Astrocyte of the cerebellum (primary cell): ENCODE data around the gene CTSC.

Source experiments
- DNase-seq: peaks from one replicate; pipeline ENCODE4 v3.0.0-alpha.2; 2011; ENCODE audit warnings: low read depth
- H3K4me3 ChIP-seq: 2 replicates; pipeline ENCODE4 v1.5.1; 2011; ENCODE audit warnings: mild to moderate bottlenecking, low read depth, low read length, moderate library complexity
- CTCF ChIP-seq: IDR thresholded peaks from 2 replicates; pipeline ENCODE4 v1.5.1; 2012; ENCODE audit warnings: low read length, low read depth, moderate library complexity, mild to moderate bottlenecking; ENCODE audit errors: missing control alignments
- in situ Hi-C: cut with HindIII; loops from 2 replicates; pipeline ENCODE4 v1.10.0; 2017; ENCODE audit warnings: low sequenced_read_pairs

Gene CTSC

GRCh38 chr11:88332851-88333250 lies 4.7 kb downstream of the CTSC start:
- in situ Hi-C loops: no loop called here
- TF ChIP-seq CTCF: no peak

DNA sequence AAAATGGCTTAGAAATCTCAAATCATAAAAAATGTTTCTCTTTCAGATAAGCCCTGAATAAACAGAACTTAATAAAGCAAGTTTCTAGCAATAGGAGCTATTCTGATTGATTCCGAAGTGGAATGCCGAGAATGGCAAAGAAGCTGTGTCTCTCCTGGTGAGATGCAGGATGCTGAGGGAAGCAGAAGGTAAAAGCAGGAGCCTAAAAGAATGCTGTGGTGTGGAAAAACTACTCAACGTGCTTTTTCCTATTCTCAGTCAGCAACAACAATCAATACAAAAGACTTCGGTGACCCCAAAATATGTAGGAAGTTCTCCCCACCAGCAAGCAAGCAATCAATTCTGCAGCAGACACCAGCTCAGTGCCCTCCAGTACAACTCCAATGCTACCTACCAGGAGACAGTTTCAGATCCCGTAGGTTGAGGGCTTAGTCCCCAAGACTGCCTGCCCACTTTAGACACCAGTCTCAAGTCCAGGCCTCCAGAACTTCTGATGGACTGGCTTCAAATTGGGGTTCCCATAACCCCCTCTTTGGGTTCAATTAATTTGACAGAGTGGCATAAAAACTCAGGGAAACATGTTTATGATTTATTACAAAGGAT lies 6.6 kb downstream of the CTSC start:
- in situ Hi-C loops: no loop called here
- no peak for TF ChIP-seq CTCF
- DNase-seq: no peak
- no peak overlapping the region for H3K4me3 ChIP-seq

More at GRCh38 chr11:88332851-88333250, 4.7 kb downstream of the CTSC start:
- no peak overlapping the region for H3K4me3 ChIP-seq
- DNase-seq: no peak

- in situ Hi-C loops: no loop called here
- H3K4me3 ChIP-seq: no peak overlapping the region
- no peak for DNase-seq
- no peak for TF ChIP-seq CTCF
These were observed 7.8 kb downstream of the CTSC start for GRCh38 chr11:88329563-88330250.

DNA sequence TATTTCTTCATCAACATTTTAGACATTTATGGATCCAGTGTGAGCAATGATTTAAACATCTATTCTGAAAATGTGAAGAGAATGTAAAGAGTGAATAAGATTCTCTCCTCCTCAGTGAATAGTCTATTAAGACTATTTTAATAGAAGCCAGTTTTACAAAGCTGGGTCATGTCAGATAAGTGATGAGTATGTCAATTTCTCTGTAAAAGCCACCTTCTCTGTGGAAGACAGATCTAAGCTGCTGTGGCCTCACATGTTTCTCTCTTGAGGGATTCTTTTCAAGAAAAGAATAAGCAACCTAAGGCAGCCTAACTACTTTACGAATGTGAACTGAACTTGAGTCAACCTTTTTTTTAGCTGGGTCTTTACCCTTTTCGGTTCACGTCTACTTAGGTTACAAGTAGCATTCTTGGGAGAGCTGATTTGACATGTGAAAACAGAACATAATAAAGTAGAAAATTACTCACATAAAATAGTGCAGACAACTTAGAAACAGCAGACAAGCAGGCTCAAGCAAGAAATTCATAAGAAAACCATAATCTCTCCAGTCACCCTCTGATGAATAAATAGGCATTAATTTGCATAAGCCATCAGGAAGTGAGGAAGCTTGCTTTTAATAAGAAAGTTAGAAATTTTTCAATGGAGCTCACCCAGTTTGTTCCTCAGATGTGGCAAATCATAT lies 9.9 kb downstream of the CTSC start:
- no peak for TF ChIP-seq CTCF
- in situ Hi-C loops: no loop called here
- H3K4me3 ChIP-seq: no peak overlapping the region
- DNase-seq: no peak

GRCh38 chr11:88327061-88327460 lies 10.5 kb downstream of the CTSC start:
- no peak overlapping the region for H3K4me3 ChIP-seq
- no peak for DNase-seq
- in situ Hi-C loops: no loop called here
- TF ChIP-seq CTCF: no peak

DNA sequence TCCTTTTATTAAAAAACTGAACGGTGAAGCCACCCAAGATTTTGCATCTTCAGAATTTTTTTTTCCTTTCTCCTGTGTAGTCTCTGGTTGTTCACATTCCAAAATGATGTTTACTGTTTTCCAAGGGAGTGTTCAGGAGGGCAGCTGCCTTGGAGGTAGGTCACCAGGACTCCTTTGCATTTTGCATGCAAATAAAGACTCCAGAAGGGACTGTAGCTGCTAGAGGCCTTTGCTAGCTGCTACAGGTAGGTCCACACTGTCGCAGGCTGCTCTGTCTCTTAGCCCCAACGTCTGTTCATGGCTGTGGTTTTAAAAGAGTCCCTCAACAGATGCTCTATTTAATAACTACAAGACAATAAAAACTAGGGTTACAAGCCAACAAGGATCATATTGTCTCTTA lies 11.4 kb downstream of the CTSC start:
- no peak overlapping the region for H3K4me3 ChIP-seq
- TF ChIP-seq CTCF: no peak
- no peak for DNase-seq
- in situ Hi-C loops: no loop called here
